Measurements from ENCODE around the gene EPS15. TPM values are rescaled to one million over a fixed set of nuclear protein-coding genes. Genes with fewer than 3 reads are reported as not detected.

Gene EPS15
- total and polyA plus RNA-seq, 9 of the 15 experiments (the other 6 are each of a cell fraction or from before 2014, with no cell fraction given), result 23.1 to 69.0 (median 41.7) TPM

DNA sequence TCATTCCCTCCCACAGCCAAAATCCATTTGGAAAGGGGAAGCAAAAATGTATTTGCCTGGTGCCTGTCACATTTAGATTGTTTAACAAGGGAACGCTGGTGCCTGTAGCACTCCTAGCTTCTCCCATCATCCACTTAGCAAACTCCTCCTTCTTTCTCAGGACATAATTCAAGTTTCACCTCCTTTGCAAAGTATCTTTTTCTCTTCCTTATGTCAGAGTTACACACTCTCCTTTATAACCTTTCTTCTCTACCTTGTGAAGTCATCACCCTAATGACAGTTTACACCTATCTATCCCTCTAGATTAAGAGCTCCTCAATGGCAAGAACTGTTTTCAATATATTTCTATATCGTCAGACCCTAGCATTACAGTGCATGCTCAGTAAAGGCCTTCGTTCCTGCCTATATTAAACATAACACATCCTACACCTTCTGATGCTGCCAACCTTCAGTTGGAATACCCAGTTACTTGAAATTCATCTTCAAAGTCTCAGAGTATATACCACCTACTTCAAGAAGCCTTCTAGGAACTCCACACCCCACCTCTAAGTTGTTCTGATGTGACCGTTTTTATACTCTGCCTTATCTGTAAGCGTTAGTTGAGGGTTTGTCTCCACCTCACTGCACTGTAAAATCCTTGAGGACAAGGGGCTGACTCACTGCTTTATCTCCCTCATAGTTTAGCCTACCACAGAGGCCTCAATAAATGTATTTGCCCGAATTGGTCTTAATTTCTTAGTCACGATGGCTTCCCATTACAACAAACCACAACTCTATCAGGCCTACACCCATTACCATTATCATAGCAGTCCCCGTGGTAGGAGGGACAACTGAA is 1.0 kb upstream of the EPS15 start (continued):
- TF ChIP-seq ZNF384 (IDR thresholded peaks at IDR 0.05; ENCODE audit: low read depth, low read length), result no peak
- no peak for TF ChIP-seq EWSR1 (IDR thresholded peaks at IDR 0.05; ENCODE audit: borderline replicate concordance, low read depth, partially characterized antibody)
- TF ChIP-seq ZNF766 (CRISPR knock-in tag; conservative IDR thresholded peaks at IDR 0.05), result no peak
- TF ChIP-seq, protein P1, sequence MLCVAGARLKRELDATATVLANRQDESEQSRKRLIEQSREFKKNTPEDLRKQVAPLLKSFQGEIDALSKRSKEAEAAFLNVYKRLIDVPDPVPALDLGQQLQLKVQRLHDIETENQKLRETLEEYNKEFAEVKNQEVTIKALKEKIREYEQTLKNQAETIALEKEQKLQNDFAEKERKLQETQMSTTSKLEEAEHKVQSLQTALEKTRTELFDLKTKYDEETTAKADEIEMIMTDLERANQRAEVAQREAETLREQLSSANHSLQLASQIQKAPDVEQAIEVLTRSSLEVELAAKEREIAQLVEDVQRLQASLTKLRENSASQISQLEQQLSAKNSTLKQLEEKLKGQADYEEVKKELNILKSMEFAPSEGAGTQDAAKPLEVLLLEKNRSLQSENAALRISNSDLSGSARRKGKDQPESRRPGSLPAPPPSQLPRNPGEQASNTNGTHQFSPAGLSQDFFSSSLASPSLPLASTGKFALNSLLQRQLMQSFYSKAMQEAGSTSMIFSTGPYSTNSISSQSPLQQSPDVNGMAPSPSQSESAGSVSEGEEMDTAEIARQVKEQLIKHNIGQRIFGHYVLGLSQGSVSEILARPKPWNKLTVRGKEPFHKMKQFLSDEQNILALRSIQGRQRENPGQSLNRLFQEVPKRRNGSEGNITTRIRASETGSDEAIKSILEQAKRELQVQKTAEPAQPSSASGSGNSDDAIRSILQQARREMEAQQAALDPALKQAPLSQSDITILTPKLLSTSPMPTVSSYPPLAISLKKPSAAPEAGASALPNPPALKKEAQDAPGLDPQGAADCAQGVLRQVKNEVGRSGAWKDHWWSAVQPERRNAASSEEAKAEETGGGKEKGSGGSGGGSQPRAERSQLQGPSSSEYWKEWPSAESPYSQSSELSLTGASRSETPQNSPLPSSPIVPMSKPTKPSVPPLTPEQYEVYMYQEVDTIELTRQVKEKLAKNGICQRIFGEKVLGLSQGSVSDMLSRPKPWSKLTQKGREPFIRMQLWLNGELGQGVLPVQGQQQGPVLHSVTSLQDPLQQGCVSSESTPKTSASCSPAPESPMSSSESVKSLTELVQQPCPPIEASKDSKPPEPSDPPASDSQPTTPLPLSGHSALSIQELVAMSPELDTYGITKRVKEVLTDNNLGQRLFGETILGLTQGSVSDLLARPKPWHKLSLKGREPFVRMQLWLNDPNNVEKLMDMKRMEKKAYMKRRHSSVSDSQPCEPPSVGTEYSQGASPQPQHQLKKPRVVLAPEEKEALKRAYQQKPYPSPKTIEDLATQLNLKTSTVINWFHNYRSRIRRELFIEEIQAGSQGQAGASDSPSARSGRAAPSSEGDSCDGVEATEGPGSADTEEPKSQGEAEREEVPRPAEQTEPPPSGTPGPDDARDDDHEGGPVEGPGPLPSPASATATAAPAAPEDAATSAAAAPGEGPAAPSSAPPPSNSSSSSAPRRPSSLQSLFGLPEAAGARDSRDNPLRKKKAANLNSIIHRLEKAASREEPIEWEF (CRISPR knock-in tag; IDR thresholded peaks at IDR 0.05), result no peak
- peak; percentile 65; the same call in 1 of the 2 replicates for TF ChIP-seq FOXM1 (IDR thresholded peaks at IDR 0.05; ENCODE audit: low read depth)
- TF ChIP-seq FOXM1 (CRISPR knock-in tag; IDR thresholded peaks at IDR 0.05; ENCODE audit: low read depth), result no peak
- TF ChIP-seq HNRNPLL (IDR thresholded peaks at IDR 0.05; ENCODE audit: low read depth, low read length, poor library complexity, severe bottlenecking), result peak; percentile 39
- TF ChIP-seq BMI1 (IDR thresholded peaks at IDR 0.05; ENCODE audit: low read length), result no peak
- peak; percentile 40; the same call in 1 of the 2 replicates for TF ChIP-seq ZNF239 (CRISPR knock-in tag; IDR thresholded peaks at IDR 0.05)
- no peak for TF ChIP-seq ZNF57 (CRISPR knock-in tag; IDR thresholded peaks at IDR 0.05)
- TF ChIP-seq RBM25 (IDR thresholded peaks at IDR 0.05; ENCODE audit: low read depth, low read length, severe bottlenecking), result no peak
- no peak for TF ChIP-seq MXI1 (IDR thresholded peaks at IDR 0.05; ENCODE audit: low read depth, low read length)
- TF ChIP-seq SMARCA4 (IDR thresholded peaks at IDR 0.05), result peak; percentile 96
- TF ChIP-seq, protein P2, sequence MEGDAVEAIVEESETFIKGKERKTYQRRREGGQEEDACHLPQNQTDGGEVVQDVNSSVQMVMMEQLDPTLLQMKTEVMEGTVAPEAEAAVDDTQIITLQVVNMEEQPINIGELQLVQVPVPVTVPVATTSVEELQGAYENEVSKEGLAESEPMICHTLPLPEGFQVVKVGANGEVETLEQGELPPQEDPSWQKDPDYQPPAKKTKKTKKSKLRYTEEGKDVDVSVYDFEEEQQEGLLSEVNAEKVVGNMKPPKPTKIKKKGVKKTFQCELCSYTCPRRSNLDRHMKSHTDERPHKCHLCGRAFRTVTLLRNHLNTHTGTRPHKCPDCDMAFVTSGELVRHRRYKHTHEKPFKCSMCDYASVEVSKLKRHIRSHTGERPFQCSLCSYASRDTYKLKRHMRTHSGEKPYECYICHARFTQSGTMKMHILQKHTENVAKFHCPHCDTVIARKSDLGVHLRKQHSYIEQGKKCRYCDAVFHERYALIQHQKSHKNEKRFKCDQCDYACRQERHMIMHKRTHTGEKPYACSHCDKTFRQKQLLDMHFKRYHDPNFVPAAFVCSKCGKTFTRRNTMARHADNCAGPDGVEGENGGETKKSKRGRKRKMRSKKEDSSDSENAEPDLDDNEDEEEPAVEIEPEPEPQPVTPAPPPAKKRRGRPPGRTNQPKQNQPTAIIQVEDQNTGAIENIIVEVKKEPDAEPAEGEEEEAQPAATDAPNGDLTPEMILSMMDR (IDR thresholded peaks at IDR 0.05 in 2 of 3, conservative IDR thresholded peaks at IDR 0.05 in 1 of 3; ENCODE audit: insufficient read depth in 2 of 3, low read depth in 1 of 3, low read length in 3 of 3), result peak in 1 of 3 experiments; percentile 23; a peak in 1 of 6 replicates
- TF ChIP-seq EHMT2 (IDR thresholded peaks at IDR 0.05), result peak; percentile 65; the same call in 1 of the 2 replicates
- TF ChIP-seq, protein P3, sequence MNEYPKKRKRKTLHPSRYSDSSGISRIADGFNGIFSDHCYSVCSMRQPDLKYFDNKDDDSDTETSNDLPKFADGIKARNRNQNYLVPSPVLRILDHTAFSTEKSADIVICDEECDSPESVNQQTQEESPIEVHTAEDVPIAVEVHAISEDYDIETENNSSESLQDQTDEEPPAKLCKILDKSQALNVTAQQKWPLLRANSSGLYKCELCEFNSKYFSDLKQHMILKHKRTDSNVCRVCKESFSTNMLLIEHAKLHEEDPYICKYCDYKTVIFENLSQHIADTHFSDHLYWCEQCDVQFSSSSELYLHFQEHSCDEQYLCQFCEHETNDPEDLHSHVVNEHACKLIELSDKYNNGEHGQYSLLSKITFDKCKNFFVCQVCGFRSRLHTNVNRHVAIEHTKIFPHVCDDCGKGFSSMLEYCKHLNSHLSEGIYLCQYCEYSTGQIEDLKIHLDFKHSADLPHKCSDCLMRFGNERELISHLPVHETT (CRISPR knock-in tag; conservative IDR thresholded peaks at IDR 0.05 in 1 of 2, IDR thresholded peaks at IDR 0.05 in 1 of 2), result no peak
- no peak for TF ChIP-seq ZNF347 (CRISPR knock-in tag; IDR thresholded peaks at IDR 0.05; ENCODE audit: low read depth)
- TF ChIP-seq SRF (CRISPR knock-in tag; IDR thresholded peaks at IDR 0.05), result no peak
- TF ChIP-seq FOXK2 (conservative IDR thresholded peaks at IDR 0.05 in 1 of 2, IDR thresholded peaks at IDR 0.05 in 1 of 2; ENCODE audit: low read depth in 2 of 2), result 0 out of 4 replicates have a peak, but pooled peaks of 1 of the 2 experiments have one; percentile 17

Data from K562 (cell line).